MM.1S (cell line): ENCODE data around the gene GPI.

Experiments used
- EZH2 ChIP-seq: fragments of 300-600 bp; sonication (generic); optimal IDR thresholded peaks from 2 replicates; pipeline ENCODE3; 2017; ENCODE audit warnings: low read depth, mild to moderate bottlenecking, antibody characterized with exemption, low read length, mixed read lengths
- TF ChIP-seq, protein P1 (sequence below): fragments of 300-600 bp; sonication (generic); IDR thresholded peaks from 2 replicates; pipeline ENCODE4 v1.5.1; 2016; ENCODE audit warnings: antibody characterized with exemption, low read length, mixed read lengths

DNA sequence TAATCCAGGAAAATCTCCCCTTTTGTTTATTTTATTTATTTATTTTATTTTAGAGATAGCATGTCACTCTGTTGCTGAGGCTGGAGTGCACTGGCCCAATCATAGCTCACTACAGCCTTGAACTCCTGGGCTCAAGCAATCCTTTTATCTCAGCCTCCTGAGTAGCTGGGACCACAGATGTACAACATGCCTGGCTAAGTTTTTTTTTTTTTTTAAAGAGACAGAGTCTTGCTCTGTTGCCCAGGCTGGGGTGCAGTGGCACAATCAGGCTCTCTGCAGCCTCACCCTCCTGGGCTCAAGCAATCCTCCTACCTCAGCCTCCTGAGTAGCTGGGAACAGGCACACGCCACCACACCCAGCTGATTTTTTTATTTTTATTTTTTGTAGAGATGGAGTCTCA is 32.9 kb downstream of the GPI start:
- TF ChIP-seq, protein P1, sequence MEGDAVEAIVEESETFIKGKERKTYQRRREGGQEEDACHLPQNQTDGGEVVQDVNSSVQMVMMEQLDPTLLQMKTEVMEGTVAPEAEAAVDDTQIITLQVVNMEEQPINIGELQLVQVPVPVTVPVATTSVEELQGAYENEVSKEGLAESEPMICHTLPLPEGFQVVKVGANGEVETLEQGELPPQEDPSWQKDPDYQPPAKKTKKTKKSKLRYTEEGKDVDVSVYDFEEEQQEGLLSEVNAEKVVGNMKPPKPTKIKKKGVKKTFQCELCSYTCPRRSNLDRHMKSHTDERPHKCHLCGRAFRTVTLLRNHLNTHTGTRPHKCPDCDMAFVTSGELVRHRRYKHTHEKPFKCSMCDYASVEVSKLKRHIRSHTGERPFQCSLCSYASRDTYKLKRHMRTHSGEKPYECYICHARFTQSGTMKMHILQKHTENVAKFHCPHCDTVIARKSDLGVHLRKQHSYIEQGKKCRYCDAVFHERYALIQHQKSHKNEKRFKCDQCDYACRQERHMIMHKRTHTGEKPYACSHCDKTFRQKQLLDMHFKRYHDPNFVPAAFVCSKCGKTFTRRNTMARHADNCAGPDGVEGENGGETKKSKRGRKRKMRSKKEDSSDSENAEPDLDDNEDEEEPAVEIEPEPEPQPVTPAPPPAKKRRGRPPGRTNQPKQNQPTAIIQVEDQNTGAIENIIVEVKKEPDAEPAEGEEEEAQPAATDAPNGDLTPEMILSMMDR: no peak
- TF ChIP-seq EZH2: no peak
